GM12872 (cell line): ENCODE results near the gene IGSF3.

ENCODE experiments used
- CTCF ChIP-seq: IDR thresholded peaks from 3 replicates; pipeline ENCODE4 v1.5.1; 2011; ENCODE audit warnings: low read depth, mild to moderate bottlenecking, low read length, moderate library complexity; ENCODE audit not compliant: insufficient read depth

The IGSF3 gene

DNA sequence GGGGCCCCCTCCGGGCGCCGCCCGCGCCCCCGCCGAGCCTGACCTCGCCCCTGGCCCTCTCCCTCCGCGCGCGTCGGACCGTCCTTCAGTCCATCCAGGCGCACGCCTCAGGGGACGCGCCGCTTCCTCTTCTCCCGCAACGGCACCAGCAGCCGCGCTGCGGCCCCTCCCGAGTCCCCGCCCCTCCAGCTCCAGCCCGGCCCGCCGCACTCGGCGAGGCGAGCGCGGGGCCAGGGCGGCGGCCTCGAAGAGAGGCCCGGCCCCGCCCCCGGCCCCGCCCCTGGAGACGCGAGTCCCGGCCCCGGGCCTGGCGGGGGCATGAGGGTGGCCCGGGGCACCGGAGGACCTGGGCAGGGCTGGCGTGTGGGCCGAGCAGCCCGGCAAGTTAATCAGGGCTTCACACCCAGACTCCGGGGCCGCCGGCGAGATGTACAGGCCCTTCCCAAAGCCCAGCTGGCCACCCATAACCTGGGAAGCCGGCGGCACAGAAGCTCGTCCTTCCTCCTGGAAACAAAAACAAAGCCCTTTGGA lies at the start of gene IGSF3:
IGSF3 (minus strand) TSS at position 159 of the 531 bp plus-strand sequence. CDS start 1,407 bp downstream, outside the sequence.
- TF ChIP-seq CTCF: no peak

DNA sequence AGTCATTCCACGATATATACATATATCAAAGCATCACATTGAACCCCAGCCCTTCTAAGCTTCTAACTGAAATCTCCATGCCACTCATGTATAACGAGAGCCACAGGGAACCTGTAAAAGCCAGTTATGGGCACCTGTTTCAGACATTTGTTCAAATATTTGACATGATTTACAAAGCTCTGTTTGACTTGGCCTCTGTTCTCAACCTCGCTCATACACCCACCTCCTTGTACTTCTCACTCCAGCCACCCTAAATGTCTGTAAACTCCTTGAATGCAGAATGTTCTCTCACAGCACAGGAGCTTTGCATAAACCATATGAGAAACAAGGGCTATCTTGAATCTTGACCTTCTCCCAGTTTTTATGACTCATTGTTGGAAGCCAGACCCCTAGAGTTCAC lies 49.8 kb upstream of the IGSF3 start:
- TF ChIP-seq CTCF: no peak

DNA sequence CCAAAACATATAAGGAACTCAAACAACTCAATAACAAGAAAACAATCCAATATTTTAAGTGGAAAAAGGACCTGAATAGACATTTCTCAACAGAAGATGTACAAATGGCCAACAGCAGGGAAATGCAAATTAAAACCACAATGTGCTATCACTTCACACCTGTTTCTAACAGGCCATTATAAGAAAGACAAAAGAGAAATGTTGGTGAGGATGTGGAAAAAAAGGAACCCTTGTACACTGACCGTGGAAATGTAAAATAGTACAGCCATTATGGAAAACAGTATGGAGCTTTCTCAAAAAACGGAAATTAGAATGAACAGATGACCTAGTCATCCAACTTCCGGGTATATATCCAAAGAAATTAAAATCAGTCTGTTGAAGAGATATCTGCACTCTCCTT lies 48.9 kb upstream of the IGSF3 start:
- no peak for TF ChIP-seq CTCF

DNA sequence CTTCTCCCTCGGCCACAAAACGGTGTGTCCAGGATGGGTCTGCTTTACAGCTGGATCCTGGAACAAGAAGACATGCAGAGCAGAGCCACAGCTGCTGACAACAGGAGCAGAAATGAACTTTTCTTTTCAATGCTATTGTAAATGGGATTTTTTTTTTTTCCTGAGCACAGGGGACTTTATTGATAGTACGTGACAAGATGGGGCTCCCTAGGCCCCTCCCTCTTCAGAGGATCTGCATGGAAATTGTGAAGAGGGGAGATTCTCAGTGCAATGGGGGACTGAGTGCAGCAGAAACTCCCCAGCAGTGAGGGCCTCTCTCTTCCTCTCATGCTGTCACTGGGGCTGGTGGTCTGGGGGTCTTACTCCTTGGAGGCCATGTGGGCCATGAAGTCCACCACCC lies 45.9 kb upstream of the IGSF3 start:
- TF ChIP-seq CTCF: no peak

DNA sequence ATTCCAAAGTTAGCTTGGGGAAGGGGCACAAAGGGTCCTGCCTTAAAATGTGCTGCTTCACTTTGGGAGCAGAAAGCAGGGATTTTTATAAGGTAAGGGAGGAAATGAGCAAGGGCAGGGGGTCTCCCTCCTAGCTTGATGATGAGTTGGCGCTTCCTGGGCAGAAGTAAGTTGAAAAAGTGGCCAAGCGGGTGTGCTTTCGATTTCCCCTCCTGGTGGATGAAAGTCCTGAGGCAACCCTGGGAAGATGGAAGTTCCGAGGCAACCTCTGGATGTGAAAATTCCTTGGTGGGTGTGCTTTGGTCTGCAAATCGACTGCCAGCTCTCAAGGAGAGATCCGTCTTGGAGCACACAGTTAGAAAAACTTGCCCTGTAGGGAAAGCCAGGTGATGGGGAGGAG lies 45.0 kb upstream of the IGSF3 start:
- no peak for TF ChIP-seq CTCF

DNA sequence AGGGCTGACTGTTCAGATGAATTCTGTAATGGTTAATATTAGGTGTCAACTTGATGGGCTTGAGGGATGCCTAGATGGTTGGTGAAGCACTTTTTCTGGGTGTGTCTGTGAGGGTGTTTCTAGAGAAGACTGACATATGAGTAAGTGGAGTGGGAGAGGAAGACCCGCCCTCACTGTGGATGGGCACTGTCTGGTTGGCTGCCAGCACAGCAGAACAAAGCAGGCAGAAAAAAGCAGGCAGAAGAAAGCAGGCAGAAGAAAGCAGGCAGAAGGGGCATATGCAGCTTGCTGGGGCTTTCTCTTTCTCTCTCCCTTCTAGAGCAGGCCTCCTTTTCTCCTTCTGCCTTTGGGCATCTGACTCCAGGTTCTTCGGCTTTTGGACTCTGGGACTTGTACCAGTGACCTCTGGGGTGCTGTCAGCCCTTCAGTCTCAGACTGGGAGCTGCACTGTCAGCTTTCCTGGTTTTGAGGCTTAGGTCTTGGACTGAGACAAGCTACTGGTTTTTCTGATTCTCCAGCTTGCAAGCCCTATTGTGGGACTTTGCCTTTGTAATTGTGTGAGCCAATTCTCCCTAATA lies 43.8 kb upstream of the IGSF3 start:
- no peak for TF ChIP-seq CTCF

- TF ChIP-seq CTCF: no peak
Observed at GRCh38 chr1:116710420-116711262, 43.1 kb upstream of the IGSF3 start.
